Thoracic aorta (tissue), 2 donors: ENCODE results near the gene IFI16. TPM values are rescaled to one million over a fixed set of nuclear protein-coding genes. Genes with fewer than 3 reads are reported as not detected.

Source experiments
- ATAC-seq: fragments of 150-250 bp; one replicate; pipeline ENCODE4 v1.8.0; 2017; ENCODE audit warnings: low read depth; ENCODE audit not compliant: insufficient number of reproducible peaks, low FRiP score
- DNase-seq: peaks from one replicate; pipeline ENCODE4 v3.0.0-alpha.2; 2020; ENCODE audit warnings: low spot score
- H3K27ac ChIP-seq, 2 donors: fragments of 200-600 bp; sonication (generic); 1 replicate in 1 of 2; 2 replicates in 1 of 2; pipeline ENCODE4 v1.5.1; 2016; ENCODE audit warnings: mild to moderate bottlenecking in 2 of 2, moderate library complexity in 2 of 2
- H3K27me3 ChIP-seq: fragments of 200-600 bp; sonication (generic); replicated peaks from 2 replicates; pipeline ENCODE4 v1.6.0; 2016; ENCODE audit warnings: mild to moderate bottlenecking; ENCODE audit not compliant: insufficient read depth
- H3K36me3 ChIP-seq: fragments of 200-600 bp; sonication (generic); one replicate; pipeline ENCODE4 v1.5.1; 2016
- H3K4me1 ChIP-seq, 2 donors: fragments of 200-600 bp; sonication (generic); 1 replicate in 1 of 2; 2 replicates in 1 of 2; pipeline versions ENCODE4 v1.5.1 to v1.6.0; 2016; ENCODE audit warnings: low read depth in 2 of 2, mild to moderate bottlenecking in 1 of 2; ENCODE audit not compliant: control insufficient read depth in 1 of 2
- H3K4me3 ChIP-seq: fragments of 200-600 bp; sonication (generic); 2 replicates; pipeline ENCODE4 v1.5.1; 2016; ENCODE audit warnings: mild to moderate bottlenecking
- H3K9me3 ChIP-seq: fragments of 200-600 bp; sonication (generic); 2 replicates; pipeline ENCODE4 v1.5.1; 2016
- CTCF ChIP-seq: fragments of 200-600 bp; sonication (generic); IDR thresholded peaks from one replicate; pipeline ENCODE4 v1.5.1; 2019; ENCODE audit warnings: antibody characterized with exemption
- total RNA-seq, 2 donors: library from RNA; depleted of rRNA; stranded (reverse); fragments of >200 nt; gene quantifications; one replicate each; pipeline versions ENCODE4 v1.1.0 to v1.2.3, GENCODE V29; 2016

IFI16 gene
- total RNA-seq, 2 donors from 2014 or later, result 65.4 to 182 TPM

GRCh38 chr1:159011751-159012150 is 2.0 kb downstream of the IFI16 start:
- ATAC-seq (no peak), DNase-seq (no peak)
- no peak for TF ChIP-seq CTCF
- Histone ChIP-seq H3K27me3 (no peaks in the 10 kb centered on the region), H3K4me3 (peak overlapping the region; percentile 78), H3K9me3 (no peaks in the 10 kb centered on the region), H3K36me3 (peaks cover 3% of the 10 kb centered on the region), H3K4me1 (peaks cover 10 to 32% of the 10 kb centered on the region in 2 donors), H3K27ac (peak overlapping the region in 1 of 2 donors; percentile 15)

GRCh38 chr1:159012495-159012894 is 2.8 kb downstream of the IFI16 start:
- no peak for DNase-seq
- H3K27ac ChIP-seq, result peak overlapping the region in 1 of 2 donors; percentile 15

GRCh38 chr1:159014003-159014571 is 4.4 kb downstream of the IFI16 start:
- Histone ChIP-seq H3K4me3 (peak overlapping the region; percentile 78), H3K4me1 (peaks cover 9 to 27% of the 10 kb centered on the region in 2 donors), H3K27ac (no peak overlapping the region), H3K9me3 (no peaks in the 10 kb centered on the region), H3K36me3 (peaks cover 11% of the 10 kb centered on the region), H3K27me3 (no peaks in the 10 kb centered on the region)
- no peak for TF ChIP-seq CTCF
- no peak for ATAC-seq
- DNase-seq, result no peak

More at GRCh38 chr1:159012495-159012894, 2.8 kb downstream of the IFI16 start:
- TF ChIP-seq CTCF, result no peak
- Histone ChIP-seq H3K4me1 (peaks cover 12 to 32% of the 10 kb centered on the region in 2 donors), H3K36me3 (peaks cover 7% of the 10 kb centered on the region), H3K4me3 (peak overlapping the region; percentile 78), H3K27me3 (no peaks in the 10 kb centered on the region), H3K9me3 (no peaks in the 10 kb centered on the region)
- ATAC-seq, result no peak

GRCh38 chr1:159014851-159015250 is 5.1 kb downstream of the IFI16 start:
- no peak overlapping the region for H3K27ac ChIP-seq
- H3K4me1 ChIP-seq, result peaks cover 5 to 23% of the 10 kb centered on the region in 2 donors
- no peak for TF ChIP-seq CTCF
- no peaks in the 10 kb centered on the region for H3K27me3 ChIP-seq
- no peak for DNase-seq
- peaks cover 12% of the 10 kb centered on the region for H3K36me3 ChIP-seq
- no peak for ATAC-seq
- no peaks in the 10 kb centered on the region for H3K9me3 ChIP-seq
- no peak overlapping the region for H3K4me3 ChIP-seq

GRCh38 chr1:159015440-159015909 is 5.8 kb downstream of the IFI16 start:
- Histone ChIP-seq H3K27me3 (no peaks in the 10 kb centered on the region), H3K4me3 (peak overlapping the region; percentile 31), H3K27ac (no peak overlapping the region), H3K4me1 (peaks cover 5 to 23% of the 10 kb centered on the region in 2 donors), H3K9me3 (no peaks in the 10 kb centered on the region), H3K36me3 (peaks cover 16% of the 10 kb centered on the region)
- peak; percentile 37 for DNase-seq
- no peak for TF ChIP-seq CTCF
- peak; percentile 88 for ATAC-seq
